Heart left ventricle (tissue), 13 donors: ENCODE data around the gene TRAT1.

Source experiments
- POLR2A ChIP-seq, 2 donors: fragments of 450-650 bp; IDR thresholded peaks; one replicate each; pipeline ENCODE4 v1.6.1; 2017; ENCODE audit warnings: antibody characterized with exemption in 2 of 2, mild to moderate bottlenecking in 2 of 2, moderate library complexity in 2 of 2
- TF ChIP-seq, protein P1 (sequence below), 12 donors: fragments of 200-600 bp; sonication (generic) in 4 of 12; IDR thresholded peaks; one replicate each; pipeline versions ENCODE4 v1.5.0 to v1.8.0; 2018 to 2022; ENCODE audit warnings: antibody characterized with exemption in 12 of 12, mild to moderate bottlenecking in 5 of 12
- donor health status: ischemic (EF 13 %, LVEDD 7.1; RV severe dilation, severe dysfunction).
- donor health status: DM: no; HTN: yes; CAD: no.
- donor health status: DM: no; HTN: no; CAD: no.
- donor health status: ischemic (EF 25% LVEDD 6.9; RV normal size, moderate dysfunction).
- donor health status: ischemic (EF 25% LVEDD 5.7; RV mildly dilated, moderate dysfunction).
- donor health status: ischemic (EF 35%, LVEDD 5.7; RV mildly dilated, moderate dysfunction).
- donor health status: nonischemic (EF 11% LVEDD 7.7; RV severe dilation, severe dysfunction).
- donor health status: DM: yes; HTN: yes; CAD: no.
- donor health status: PGD.
- donor health status: ischemic (EF 29% LVEDD 5.4; RV normal size, mild dysfunction).
- donor health status: nonischemic (EF 23%, LVEDD 6.1; RV moderate dilation, normal function).

DNA sequence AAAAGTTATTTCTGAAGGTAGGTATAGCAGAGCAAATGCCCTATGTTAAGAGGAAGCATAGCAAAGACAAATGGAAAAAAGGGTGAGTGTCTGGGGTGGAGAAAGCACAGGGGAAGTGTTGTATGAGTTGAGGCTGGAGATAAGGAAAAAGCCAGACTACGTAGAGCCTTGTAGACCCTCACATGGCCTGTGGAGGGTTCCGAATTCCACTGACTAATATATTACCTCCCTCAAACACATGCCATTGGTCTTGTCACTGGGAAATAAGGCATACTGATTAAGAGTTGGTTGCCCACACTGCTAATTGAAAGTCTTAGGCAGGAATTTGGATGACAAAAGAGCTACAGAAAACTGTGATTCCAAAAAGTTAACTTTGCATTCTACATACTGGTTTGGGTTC, 65.2 kb downstream of the TRAT1 start:
- no peak for TF ChIP-seq POLR2A (IDR thresholded peaks at IDR 0.05)
- TF ChIP-seq, protein P1, sequence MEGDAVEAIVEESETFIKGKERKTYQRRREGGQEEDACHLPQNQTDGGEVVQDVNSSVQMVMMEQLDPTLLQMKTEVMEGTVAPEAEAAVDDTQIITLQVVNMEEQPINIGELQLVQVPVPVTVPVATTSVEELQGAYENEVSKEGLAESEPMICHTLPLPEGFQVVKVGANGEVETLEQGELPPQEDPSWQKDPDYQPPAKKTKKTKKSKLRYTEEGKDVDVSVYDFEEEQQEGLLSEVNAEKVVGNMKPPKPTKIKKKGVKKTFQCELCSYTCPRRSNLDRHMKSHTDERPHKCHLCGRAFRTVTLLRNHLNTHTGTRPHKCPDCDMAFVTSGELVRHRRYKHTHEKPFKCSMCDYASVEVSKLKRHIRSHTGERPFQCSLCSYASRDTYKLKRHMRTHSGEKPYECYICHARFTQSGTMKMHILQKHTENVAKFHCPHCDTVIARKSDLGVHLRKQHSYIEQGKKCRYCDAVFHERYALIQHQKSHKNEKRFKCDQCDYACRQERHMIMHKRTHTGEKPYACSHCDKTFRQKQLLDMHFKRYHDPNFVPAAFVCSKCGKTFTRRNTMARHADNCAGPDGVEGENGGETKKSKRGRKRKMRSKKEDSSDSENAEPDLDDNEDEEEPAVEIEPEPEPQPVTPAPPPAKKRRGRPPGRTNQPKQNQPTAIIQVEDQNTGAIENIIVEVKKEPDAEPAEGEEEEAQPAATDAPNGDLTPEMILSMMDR (IDR thresholded peaks at IDR 0.05), result no peak
